HG03108 (cell line): Measurements from ENCODE around the gene SETD5.

ENCODE experiments used
- ATAC-seq: cut with Tn5 transposase; IDR thresholded peaks from one replicate; pipeline ENCODE4 v1.9.1; 2021; ENCODE audit warnings: moderate library complexity; ENCODE audit not compliant: unreplicated experiment

The SETD5 gene

DNA sequence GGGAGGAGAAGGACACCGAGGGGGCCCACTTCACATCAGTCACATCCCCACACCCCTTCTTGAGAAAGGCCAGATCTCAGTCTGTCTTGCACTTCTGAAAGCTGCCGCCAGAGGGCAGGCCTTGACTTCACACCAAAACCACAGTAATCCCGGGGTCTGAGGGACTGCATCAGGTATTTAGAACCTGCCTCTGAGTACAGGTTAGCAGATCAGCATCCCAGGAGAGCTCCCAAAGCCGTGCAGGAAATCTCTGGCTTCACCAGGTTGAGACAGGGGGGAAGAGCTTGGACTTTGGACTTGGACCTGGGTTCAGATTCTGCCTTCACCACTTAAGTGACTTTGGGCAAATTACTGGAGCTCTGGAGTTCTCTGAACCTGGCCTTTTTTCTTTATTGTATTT, 105.9 kb downstream of the SETD5 start:
- no peak for ATAC-seq

- no peak for ATAC-seq
These were observed 110.5 kb downstream of the SETD5 start for GRCh38 chr3:9507586-9508578.

DNA sequence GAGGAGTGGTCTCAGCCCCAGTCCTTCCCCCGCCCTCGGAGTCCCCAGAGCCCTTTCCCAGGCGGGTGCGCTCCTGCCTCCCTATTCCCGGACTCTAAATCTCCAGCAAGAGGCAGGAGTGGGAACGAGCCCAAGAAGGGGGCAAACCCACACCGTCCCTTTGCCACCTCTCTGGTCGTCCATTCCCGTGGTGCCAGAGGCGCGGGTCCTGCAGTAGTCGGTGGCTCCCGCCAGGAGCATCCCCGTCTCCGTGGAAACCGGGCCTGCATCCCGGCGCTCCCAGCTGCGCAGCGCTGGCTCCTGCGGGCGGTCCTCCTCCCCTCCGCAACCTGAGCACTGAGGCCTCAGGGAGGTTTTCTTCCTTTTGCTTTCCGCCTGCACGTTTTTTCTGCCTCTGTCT, 111.4 kb downstream of the SETD5 start:
- no peak for ATAC-seq

DNA sequence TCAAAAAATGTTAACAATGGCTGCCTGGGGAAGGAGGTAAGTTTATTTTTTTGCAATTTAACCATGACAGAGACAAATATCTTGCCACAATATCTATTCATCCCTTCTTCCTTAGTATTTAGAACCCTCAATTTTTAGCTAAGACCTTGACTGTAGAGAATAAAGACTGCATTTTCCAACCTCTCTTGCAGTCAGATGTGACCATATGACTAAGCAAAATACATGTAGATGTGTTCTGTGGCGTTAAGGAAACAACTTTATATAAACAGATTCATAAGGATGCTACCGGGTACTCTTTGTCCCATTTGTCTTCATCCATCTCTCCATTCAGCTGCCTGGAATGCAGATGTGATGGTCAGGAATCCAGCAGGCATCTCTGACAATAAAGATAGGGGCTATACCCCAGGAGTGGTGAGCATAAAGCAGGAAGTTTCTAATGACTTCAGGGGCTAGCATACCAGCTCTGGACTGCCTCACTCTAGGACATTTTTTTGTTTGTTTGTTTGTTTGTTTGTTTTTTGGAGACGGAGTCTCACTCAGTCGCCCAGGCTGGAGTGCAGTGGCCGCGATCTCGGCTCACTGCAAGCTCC, 115.1 kb downstream of the SETD5 start:
- no peak for ATAC-seq

DNA sequence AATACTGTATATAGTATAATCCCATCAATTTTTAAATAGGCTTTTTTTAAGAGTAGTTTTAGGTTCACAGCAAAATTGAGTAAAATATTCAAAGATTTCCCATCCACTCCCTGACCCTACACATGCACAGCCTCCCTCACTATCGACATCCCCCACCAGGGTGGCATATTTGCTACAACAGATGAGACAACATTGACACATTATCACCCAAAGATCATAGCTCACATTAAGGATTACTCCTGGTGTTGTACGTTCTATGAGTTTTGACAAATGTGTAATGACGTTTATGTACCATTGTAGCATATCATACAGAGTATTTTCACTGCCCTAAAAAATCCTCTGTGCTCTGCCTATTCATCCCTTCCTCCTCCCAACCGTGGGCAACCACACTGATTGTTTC, 116.9 kb downstream of the SETD5 start:
- no peak for ATAC-seq

DNA sequence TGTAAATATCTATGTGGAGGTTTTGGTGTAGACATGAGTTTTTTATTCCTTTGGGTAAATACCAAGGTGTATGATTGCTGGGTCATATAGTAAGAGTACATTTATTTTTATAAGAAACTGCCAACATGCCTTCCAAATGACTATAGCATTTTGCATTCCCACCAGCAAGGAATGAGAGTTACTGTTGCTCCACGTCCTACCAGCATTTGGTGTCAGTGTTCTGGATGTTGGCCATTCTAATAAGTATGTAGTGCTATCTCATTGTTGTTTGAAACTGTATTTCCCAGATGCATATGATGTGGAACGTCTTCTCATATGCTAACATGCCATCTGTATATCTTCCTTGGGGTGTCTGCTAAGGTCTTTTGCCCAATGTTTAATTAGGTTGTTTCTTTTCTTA, 117.5 kb downstream of the SETD5 start:
- no peak for ATAC-seq

DNA sequence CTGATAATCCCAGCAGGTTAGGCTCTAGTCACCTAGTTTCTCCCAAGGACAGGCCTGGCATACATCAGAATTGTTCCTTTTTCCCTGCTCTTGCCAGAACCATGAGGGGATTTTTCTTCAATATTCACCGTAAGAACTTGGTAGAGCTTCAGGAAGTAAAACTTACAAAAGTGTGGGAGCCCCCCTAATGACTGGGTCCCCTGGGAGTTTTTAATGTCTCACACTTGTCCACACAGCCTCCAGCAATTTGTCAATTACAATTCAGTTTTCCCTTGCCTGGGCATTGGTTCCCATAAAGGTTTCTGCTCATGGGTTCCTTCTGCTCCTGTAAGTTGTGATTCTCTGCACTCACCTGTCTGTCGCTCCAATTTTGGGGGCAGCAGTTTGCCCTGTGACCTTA, 127.7 kb downstream of the SETD5 start:
- no peak for ATAC-seq
